Activated CD4-positive, CD25-positive, alpha-beta regulatory T cell (primary cell): Measurements from ENCODE around the gene DLX6.

Source experiments
- DNase-seq, 4 experiments: peaks; one replicate each; lab custom pipeline; 2025; lab: John Stamatoyannopoulos, UW

The DLX6 gene

GRCh38 chr7:97011536-97012364 is 6.4 kb downstream of the DLX6 start:
- no peak for DNase-seq

- no peak for DNase-seq
Observed at GRCh38 chr7:97012365-97013133, 7.2 kb downstream of the DLX6 start.

DNA sequence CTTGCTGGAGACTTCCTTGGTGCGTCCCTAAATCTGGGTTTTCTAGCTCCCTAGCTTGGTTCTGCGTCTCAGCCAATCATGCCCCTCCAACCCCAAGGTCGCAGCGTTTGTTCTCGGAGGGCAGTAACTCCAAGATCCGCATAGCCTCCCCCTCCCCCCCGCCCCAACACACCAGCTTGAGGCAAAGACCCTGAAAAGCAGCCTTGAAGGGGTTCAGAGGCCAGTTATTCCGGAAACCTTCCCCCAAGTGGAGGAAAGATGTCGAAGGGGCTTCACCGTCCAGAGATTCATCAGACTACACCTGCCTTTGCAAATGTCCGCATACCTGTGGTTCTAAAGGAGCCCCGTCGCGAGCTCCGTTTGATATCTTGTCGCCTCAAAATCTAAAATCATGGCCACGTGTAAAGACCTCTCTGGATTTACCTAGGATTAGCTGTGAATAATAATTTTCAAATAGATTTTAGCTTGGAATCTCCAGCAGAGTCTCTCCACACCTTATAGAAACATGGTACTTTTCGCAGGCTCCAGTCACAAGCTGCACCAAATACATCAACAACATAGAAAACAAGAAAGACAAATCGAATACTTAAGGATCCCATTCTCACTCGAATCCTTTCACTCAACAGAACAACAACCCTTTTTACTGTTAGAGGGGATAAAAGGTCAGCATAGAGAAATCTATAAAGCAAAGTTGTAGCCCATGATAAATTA is 7.9 kb downstream of the DLX6 start:
- no peak for DNase-seq

DNA sequence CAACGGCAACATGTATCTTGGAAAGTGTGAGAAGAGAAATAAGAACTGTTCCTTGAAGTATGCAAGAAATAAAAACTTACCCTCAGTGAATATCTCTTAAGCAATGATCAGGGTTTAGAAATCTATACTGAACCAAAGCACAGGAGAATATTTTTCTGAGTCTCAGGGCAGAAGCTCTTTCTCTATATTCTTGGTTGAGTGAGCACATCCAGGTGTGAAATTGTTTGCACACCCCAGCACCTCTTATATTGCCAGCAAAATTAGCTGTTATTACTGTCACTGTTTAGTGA is 8.4 kb downstream of the DLX6 start:
- DNase-seq, result no peak

DNA sequence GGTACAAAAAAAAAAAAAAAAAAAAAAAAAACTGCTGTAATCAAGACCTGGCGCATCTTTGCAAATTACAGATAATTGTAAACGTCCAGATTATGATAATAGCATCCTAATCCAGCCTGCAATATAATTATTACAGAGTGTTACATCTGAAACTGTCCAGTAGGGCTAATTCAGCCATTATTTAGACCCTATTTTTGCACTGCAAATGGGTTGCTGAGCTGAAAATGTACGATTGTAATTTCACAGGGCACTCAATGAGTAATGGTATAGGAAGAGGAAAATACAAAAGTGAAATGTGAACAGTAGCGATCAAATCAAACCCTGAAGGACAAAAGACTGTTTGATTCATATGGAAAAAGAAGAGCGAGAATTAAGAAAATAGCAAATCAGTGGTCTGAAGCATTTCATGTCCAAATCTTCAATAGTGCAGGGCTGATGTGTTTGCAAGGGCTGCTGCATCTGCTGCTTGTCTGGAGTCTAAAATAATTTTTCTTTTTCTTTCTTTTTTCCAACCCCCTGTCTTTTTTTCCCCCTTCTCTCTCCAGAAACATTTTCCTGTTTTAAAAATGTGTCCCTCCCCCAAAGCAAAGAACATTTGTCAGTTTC is 8.9 kb downstream of the DLX6 start:
- no peak for DNase-seq

DNA sequence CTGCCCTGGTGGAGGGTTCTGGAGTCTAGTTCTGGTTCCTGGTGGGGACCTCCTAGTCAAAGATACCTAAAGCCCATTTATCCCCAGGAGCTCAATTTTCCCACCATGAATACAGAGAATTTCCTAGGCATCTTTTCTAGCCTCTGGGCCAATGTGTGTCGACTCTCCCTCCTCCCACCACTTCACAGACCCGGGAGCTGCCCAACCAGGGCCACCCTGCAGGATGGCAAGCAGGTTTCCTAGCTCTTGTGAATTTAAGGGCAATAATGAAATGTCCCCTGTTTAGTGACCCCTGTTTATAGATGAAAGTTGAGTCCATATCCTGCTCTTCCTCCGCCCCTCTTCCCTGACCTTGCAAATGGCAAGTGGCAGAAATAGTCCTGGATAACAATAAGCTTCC is 9.9 kb downstream of the DLX6 start:
- DNase-seq, result no peak

DNA sequence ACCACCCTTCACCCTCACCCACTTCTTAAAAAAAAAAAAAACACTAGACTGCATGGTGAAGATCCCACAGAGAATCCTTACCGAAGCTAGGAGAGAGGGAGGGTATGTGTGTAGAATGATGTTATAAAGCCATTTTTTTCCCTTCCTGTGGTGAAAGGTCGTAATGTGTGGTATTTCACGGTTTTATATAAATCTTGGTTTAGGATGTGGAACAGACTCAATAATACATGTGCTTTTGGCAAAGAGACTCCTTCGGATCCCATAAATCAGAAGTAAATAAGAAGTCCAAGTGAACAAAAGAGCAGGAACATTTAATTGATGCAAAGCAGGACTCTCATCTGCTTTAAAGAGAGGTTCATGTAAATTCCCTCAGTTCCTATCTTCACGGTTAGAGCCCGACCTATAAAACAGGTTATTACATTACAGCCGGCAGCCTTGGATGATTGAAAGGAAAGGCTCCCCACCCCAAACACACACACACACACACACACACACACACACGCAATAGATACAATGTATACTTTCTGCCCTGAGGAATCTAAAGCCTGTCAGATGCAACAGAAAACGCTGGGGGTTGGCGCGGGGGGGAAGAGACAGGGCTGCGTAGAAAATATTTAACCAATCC is 10.5 kb downstream of the DLX6 start:
- no peak for DNase-seq

DNA sequence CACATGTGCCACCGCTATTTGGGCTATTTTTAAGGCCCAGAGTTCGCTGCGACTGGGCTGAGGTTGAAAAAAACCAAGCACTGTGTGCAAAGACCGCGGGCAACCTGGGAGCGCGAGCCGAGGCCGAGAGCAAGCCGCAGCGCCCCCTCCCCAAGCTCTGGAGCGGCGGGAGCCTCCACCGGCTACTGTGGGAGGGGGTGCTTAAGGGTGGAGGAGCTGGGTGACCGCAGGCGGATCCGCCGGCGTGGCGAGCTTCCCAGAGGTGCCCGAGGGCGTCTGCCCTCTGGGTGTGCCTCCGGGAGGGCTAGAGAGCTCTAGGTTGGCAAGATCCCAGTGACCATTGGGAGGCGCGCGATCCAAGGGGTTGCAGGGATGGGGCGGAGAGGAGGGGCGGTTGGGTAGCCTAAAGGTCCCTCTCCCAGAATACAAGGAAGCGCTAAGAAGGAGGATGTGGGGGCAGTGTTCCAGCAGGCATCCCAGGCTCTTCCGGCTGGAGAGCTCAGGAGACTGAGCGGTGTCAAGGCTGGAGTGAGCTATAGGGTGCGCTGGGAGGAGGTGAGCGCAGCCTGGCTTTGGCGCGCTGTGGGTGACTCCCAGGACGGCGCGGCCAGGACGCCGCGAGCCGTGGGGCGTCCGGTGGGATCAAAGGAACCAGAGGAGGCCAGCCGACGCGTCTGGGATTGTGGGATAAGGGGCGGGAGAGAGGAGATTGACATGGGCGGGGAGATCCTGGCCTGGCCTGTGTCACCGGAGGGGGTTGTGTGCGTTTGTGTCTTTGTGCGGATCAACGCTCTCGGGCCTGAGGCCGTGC is 11.2 kb downstream of the DLX6 start:
- no peak for DNase-seq

- DNase-seq, result no peak
Observed at GRCh38 chr7:97017192-97018125, 12.1 kb downstream of the DLX6 start.

- DNase-seq, result no peak
Observed at GRCh38 chr7:97018126-97018601, 12.8 kb downstream of the DLX6 start.

DNA sequence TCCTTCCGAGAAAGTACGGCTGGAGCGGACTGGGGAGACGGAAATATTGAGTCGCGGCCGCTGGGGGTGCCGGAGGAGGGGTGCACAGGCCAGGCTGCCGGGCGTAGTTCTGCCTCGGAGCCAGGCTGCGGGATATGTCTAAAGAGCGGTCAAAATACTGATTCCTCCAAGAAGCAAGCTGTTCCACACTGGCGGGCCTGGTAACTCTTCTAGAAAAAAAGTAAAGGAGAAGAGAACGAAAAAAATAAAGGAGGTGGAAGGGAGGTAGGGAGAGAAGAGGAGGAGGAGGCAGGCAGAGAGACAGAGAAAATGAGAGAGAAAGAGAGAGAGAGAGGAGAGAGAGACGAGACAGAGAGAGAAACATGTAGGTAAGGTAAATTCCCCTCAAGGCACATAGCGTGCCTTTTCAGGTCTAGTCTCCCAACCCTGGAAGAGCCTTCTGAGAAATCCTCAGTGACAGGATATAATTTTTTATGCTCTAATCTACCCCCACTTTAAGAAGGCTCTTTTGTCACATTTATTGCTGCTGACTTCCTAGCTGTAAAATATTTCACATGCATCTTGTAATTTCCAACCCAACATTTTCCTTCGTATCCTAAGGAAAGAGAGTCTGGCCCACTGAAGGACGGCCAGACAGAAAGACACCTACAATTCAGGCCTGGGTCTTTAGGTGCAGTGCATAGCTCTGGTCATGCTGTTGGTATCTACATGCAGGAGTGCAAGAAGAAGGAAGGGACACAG is 13.6 kb downstream of the DLX6 start:
- no peak for DNase-seq

DNA sequence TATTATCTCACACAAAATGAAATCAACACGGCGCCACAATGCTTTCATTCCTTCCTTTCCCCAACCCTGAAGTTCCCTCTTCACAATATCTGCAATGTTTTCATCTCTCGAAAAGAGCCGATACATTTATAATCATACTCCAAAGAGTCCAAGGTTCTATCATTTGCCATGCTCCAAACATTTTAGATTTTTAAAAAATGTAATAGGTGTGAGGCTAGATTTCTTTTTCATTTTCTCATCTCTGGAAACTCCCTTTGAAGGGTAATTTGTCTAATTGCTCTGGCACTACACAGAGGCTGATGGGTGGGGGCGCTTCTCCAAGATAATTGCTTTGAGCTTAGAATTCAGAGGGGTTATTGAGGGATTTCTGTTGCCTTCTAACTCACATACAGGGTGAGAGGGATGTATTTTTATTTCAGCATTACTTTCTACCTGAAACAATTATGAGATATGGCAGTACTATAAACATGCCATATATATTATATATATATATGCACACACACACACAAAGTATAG is 14.4 kb downstream of the DLX6 start:
- DNase-seq, result no peak

GRCh38 chr7:97020601-97020995 is 15.2 kb downstream of the DLX6 start:
- DNase-seq, result no peak

DNA sequence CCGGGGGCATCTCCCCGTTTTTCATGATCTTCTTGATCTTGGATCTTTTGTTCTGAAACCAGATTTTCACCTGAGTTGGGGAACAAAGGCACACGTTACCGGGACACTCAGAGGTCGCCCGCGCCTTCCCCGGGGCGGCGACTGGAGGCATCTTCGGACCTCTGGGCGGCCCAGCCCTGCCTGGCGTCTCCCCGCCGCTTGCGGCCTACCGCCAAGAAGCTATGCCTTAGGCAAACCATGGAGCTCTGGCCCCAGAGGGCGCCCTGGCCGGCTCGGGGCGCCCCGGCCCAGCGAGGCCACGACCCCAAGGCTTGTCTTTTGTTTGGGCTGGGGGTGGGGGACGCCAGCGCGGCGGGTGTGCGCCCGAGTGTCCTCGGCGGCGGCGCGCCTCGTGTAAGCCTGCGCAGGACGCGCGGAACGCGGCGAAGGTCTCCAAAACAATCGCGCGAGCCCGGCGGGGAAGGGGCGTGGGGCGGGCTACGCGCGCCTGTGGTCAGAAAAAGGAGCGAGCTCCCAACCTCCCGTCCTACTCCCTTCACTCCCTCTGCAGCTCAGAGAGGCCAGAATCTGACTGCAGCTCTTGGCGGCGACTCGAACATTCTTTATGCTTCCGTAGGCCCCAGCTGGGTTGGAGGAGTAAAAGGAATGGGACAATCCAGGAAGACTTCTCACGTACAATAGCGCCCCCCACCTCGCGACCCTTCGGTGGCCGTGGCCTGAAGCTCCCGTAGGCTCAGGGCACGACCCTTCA is 15.8 kb downstream of the DLX6 start:
- no peak for DNase-seq

DNA sequence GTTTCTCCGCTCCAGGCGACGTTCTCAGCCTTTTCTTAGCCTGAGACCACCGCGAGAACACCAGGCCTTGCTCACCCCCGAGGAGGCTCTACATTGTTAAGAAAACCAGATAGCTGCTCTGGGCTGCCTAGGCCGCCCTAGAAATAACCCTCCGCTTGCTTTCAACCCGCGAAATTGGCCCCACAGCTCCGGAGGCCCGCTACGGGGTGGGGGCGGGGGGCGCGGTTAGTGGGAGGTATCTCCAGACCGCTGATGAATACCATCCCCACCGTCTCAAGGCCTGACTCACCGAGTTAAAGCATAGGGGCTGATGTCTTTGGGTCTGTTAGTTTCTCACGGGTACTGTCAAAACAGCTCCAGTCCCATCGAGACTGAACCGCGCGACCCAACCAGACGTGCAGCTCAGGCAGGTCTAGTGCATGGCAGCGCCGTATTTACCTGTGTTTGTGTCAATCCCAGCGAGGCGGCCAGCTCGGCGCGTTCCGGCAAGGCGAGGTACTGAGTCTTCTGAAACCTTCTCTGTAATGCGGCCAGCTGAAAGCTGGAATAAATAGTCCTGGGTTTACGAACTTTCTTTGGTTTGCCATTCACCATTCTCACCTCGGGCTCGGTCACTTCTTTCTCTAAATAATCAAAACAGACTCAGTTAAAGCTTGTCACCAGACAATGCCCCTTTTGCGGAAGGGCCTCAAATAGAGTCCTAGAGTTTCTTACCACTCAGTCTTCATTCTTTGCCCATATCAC is 16.6 kb downstream of the DLX6 start:
- no peak for DNase-seq

GRCh38 chr7:97022491-97023306 is 17.3 kb downstream of the DLX6 start:
- DNase-seq, result no peak
